HepG2 (cell line): ENCODE measurements around the gene SPRED2. TPM values are rescaled to one million over a fixed set of nuclear protein-coding genes. Genes with fewer than 3 reads are reported as not detected.

Source experiments
- HIVEP1 ChIP-seq: sonication (generic); formaldehyde crosslinking; IDR thresholded peaks from 2 replicates; pipeline ENCODE4 v1.4.0; 2020; ENCODE audit warnings: mild to moderate bottlenecking, missing genetic modification reagents
- HOXA9 ChIP-seq: sonication (generic); formaldehyde crosslinking; IDR thresholded peaks from 2 replicates; pipeline ENCODE4 v1.8.1; 2022; ENCODE audit warnings: missing genetic modification reagents, mild to moderate bottlenecking, moderate library complexity, borderline replicate concordance
- KDM5A ChIP-seq: fragments of 200-600 bp; sonication (generic); IDR thresholded peaks from 2 replicates; pipeline ENCODE4 v1.7.0; 2018; ENCODE audit warnings: antibody characterized with exemption, mild to moderate bottlenecking, low read length, borderline replicate concordance
- NFRKB ChIP-seq: fragments of 450-650 bp; IDR thresholded peaks from 2 replicates; pipeline ENCODE4 v1.6.1; 2017
- NPAS2 ChIP-seq: sonication (generic); formaldehyde crosslinking; IDR thresholded peaks from 2 replicates; pipeline ENCODE4 v1.8.0; 2022; ENCODE audit warnings: mild to moderate bottlenecking, missing genetic modification reagents, borderline replicate concordance
- POLR2AphosphoS5 ChIP-seq: IDR thresholded peaks from 2 replicates; pipeline ENCODE4 v1.6.1; 2012; ENCODE audit warnings: low read depth, low read length
- RELA ChIP-seq: sonication (generic); formaldehyde crosslinking; IDR thresholded peaks from 2 replicates; pipeline ENCODE4 v1.4.0; 2020; ENCODE audit warnings: missing genetic modification reagents
- RFX5 ChIP-seq: IDR thresholded peaks from 2 replicates; pipeline ENCODE4 v1.6.1; 2011; ENCODE audit warnings: low read depth, low read length, improper control_type of control experiment
- SIX4 ChIP-seq: sonication (generic); formaldehyde crosslinking; IDR thresholded peaks from 2 replicates; pipeline ENCODE4 v1.4.0; 2020; ENCODE audit warnings: missing genetic modification reagents
- ZNF253 ChIP-seq: sonication (generic); formaldehyde crosslinking; IDR thresholded peaks from 2 replicates; pipeline ENCODE4 v1.8.0; 2022; ENCODE audit warnings: mild to moderate bottlenecking, missing genetic modification reagents, borderline replicate concordance
- ZNF260 ChIP-seq: sonication (generic); formaldehyde crosslinking; IDR thresholded peaks from 2 replicates; pipeline ENCODE4 v1.4.0; 2020; ENCODE audit warnings: missing genetic modification reagents, low read depth, mild to moderate bottlenecking, borderline replicate concordance
- ZSCAN29 ChIP-seq: sonication (generic); formaldehyde crosslinking; conservative IDR thresholded peaks from 2 replicates; pipeline ENCODE4 v1.4.0; 2020; ENCODE audit warnings: mild to moderate bottlenecking, missing genetic modification reagents
- polyA plus RNA-seq, 8 experiments: library from polyadenylated mRNA; depleted of rRNA in 3 of 8; stranded (reverse) in 7 of 8; unstranded in 1 of 8; fragments of >200 nt; fragmentation: Illumina TruSeq in 4 of 8; extraction: Trizol in 4 of 8; gene quantifications; 2 replicates each; pipeline versions ENCODE4 v1.2.1 to v1.2.3, GENCODE V29; 2011 to 2016; ENCODE audit warnings: low read depth in 4 of 8, missing spikeins in 1 of 8, mixed read lengths in 1 of 8; ENCODE audit not compliant: insufficient read depth in 1 of 8
- total RNA-seq, 5 experiments: library from RNA; depleted of rRNA; stranded (reverse); fragments of >200 nt; fragmentation: Illumina TruSeq; extraction: Trizol; gene quantifications; 2 replicates each; pipeline ENCODE4 v1.2.3, GENCODE V29; 2016; ENCODE audit warnings: low read depth in 1 of 5
- TF ChIP-seq, protein P1 (sequence below): sonication (generic); formaldehyde crosslinking; IDR thresholded peaks from 2 replicates; pipeline ENCODE4 v1.9.0; 2021; ENCODE audit warnings: missing genetic modification reagents, mild to moderate bottlenecking, borderline replicate concordance
- TF ChIP-seq, protein P2 (sequence below): sonication (generic); formaldehyde crosslinking; IDR thresholded peaks from 2 replicates; pipeline ENCODE4 v1.8.0; 2022; ENCODE audit warnings: missing genetic modification reagents, mild to moderate bottlenecking, moderate library complexity, borderline replicate concordance
- TF ChIP-seq, protein P3 (sequence below): sonication (generic); formaldehyde crosslinking; IDR thresholded peaks from 2 replicates; pipeline ENCODE4 v1.5.0; 2020; ENCODE audit warnings: mild to moderate bottlenecking, missing genetic modification reagents, borderline replicate concordance

SPRED2 gene
- total and polyA plus RNA-seq, 2 of the 13 experiments (the other 11 are each of a cell fraction or from before 2014, with no cell fraction given): 13.0 to 37.0 TPM

DNA sequence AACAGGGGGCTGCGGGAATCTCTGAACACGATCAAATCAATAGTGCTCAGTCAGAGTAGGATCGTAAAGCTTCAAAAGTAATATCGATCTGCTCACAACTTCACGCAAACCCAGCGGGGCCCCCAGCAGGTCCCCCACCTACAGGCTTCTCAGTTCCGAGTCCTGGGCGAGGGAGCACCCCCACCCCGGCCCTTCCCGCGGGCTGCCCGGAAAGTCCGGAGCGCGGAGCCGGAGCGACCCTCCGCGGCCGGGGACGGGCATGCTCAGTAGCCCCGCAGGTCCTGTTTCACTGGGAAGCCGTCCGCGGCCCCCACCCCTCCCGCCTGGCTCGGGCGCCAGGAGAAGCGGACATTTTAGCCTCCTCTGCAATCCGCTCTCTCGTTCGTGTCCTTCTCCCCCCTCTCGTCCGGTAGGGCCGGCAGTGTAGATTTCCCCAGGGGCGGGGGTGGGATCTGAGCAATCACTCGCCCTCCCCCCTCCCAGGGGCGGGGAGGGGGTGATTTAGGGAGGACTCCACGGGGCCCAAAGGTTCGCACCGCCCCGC is 3.3 kb upstream of the SPRED2 start (continued):
- TF ChIP-seq, protein P1, sequence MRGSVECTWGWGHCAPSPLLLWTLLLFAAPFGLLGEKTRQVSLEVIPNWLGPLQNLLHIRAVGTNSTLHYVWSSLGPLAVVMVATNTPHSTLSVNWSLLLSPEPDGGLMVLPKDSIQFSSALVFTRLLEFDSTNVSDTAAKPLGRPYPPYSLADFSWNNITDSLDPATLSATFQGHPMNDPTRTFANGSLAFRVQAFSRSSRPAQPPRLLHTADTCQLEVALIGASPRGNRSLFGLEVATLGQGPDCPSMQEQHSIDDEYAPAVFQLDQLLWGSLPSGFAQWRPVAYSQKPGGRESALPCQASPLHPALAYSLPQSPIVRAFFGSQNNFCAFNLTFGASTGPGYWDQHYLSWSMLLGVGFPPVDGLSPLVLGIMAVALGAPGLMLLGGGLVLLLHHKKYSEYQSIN (CRISPR knock-in tag): no peak
- TF ChIP-seq, protein P2, sequence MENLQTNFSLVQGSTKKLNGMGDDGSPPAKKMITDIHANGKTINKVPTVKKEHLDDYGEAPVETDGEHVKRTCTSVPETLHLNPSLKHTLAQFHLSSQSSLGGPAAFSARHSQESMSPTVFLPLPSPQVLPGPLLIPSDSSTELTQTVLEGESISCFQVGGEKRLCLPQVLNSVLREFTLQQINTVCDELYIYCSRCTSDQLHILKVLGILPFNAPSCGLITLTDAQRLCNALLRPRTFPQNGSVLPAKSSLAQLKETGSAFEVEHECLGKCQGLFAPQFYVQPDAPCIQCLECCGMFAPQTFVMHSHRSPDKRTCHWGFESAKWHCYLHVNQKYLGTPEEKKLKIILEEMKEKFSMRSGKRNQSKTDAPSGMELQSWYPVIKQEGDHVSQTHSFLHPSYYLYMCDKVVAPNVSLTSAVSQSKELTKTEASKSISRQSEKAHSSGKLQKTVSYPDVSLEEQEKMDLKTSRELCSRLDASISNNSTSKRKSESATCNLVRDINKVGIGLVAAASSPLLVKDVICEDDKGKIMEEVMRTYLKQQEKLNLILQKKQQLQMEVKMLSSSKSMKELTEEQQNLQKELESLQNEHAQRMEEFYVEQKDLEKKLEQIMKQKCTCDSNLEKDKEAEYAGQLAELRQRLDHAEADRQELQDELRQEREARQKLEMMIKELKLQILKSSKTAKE (CRISPR knock-in tag): no peak
- TF ChIP-seq KDM5A (no peak; the same call in 1 of the 2 replicates), RFX5 (peak; percentile 60; the same call in 1 of the 2 replicates), NFRKB (no peak), ZNF260 (no peak), SIX4 (CRISPR knock-in tag) (peak; percentile 86), POLR2AphosphoS5 (peak; percentile 58), HOXA9 (CRISPR knock-in tag) (no peak), ZSCAN29 (CRISPR knock-in tag) (peak; percentile 66; the same call in 1 of the 2 replicates), RELA (CRISPR knock-in tag) (no peak; the same call in 1 of the 2 replicates), NPAS2 (CRISPR knock-in tag) (no peak), HIVEP1 (CRISPR knock-in tag) (peak; percentile 88), ZNF253 (CRISPR knock-in tag) (no peak)
- TF ChIP-seq, protein P3, sequence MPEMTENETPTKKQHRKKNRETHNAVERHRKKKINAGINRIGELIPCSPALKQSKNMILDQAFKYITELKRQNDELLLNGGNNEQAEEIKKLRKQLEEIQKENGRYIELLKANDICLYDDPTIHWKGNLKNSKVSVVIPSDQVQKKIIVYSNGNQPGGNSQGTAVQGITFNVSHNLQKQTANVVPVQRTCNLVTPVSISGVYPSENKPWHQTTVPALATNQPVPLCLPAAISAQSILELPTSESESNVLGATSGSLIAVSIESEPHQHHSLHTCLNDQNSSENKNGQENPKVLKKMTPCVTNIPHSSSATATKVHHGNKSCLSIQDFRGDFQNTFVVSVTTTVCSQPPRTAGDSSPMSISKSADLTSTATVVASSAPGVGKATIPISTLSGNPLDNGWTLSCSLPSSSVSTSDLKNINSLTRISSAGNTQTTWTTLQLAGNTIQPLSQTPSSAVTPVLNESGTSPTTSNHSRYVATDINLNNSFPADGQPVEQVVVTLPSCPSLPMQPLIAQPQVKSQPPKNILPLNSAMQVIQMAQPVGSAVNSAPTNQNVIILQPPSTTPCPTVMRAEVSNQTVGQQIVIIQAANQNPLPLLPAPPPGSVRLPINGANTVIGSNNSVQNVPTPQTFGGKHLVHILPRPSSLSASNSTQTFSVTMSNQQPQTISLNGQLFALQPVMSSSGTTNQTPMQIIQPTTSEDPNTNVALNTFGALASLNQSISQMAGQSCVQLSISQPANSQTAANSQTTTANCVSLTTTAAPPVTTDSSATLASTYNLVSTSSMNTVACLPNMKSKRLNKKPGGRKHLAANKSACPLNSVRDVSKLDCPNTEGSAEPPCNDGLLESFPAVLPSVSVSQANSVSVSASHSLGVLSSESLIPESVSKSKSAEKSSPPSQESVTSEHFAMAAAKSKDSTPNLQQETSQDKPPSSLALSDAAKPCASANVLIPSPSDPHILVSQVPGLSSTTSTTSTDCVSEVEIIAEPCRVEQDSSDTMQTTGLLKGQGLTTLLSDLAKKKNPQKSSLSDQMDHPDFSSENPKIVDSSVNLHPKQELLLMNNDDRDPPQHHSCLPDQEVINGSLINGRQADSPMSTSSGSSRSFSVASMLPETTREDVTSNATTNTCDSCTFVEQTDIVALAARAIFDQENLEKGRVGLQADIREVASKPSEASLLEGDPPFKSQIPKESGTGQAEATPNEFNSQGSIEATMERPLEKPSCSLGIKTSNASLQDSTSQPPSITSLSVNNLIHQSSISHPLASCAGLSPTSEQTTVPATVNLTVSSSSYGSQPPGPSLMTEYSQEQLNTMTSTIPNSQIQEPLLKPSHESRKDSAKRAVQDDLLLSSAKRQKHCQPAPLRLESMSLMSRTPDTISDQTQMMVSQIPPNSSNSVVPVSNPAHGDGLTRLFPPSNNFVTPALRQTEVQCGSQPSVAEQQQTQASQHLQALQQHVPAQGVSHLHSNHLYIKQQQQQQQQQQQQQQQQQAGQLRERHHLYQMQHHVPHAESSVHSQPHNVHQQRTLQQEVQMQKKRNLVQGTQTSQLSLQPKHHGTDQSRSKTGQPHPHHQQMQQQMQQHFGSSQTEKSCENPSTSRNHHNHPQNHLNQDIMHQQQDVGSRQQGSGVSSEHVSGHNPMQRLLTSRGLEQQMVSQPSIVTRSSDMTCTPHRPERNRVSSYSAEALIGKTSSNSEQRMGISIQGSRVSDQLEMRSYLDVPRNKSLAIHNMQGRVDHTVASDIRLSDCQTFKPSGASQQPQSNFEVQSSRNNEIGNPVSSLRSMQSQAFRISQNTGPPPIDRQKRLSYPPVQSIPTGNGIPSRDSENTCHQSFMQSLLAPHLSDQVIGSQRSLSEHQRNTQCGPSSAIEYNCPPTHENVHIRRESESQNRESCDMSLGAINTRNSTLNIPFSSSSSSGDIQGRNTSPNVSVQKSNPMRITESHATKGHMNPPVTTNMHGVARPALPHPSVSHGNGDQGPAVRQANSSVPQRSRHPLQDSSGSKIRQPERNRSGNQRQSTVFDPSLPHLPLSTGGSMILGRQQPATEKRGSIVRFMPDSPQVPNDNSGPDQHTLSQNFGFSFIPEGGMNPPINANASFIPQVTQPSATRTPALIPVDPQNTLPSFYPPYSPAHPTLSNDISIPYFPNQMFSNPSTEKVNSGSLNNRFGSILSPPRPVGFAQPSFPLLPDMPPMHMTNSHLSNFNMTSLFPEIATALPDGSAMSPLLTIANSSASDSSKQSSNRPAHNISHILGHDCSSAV (CRISPR knock-in tag): no peak
